Right lung (tissue), 5 donors: ENCODE measurements around the gene BSDC1. TPM values are rescaled to one million over a fixed set of nuclear protein-coding genes. Genes with fewer than 3 reads are reported as not detected.
"Not testable (repeated sequence)": the region's sequence is repeated elsewhere in the genome, so short reads cannot be mapped to it uniquely, and the experiment has no call there.

ENCODE experiments used
- DNase-seq, 2 donors: peaks; one replicate each; pipeline ENCODE4 v3.0.0-alpha.2; 2013
- polyA plus RNA-seq, 5 donors: library from polyadenylated mRNA; unstranded; fragments of 120-200 nt; gene quantifications; one replicate each; pipeline versions ENCODE4 v1.2.1 to v1.2.3, GENCODE V29; 2013; ENCODE audit warnings: inconsistent platforms in 1 of 5, low replicate concordance in 1 of 5; ENCODE audit not compliant: insufficient read length in 5 of 5, insufficient read depth in 1 of 5

BSDC1 gene
- polyA plus RNA-seq, 5 donors: 52.1 to 61.2 (median 57.2) TPM

- DNase-seq: peak in 1 of 2 donors; percentile 72
These were observed 32.4 kb downstream of the BSDC1 start for GRCh38 chr1:32361674-32362473.

- DNase-seq: no peak
These were observed 33.0 kb downstream of the BSDC1 start for GRCh38 chr1:32361308-32361673.

- no peak for DNase-seq
These were observed 35.8 kb downstream of the BSDC1 start for GRCh38 chr1:32358435-32358834.

GRCh38 chr1:32357614-32358013 is 36.6 kb downstream of the BSDC1 start:
- no peak for DNase-seq

- no peak for DNase-seq
These were observed 37.8 kb downstream of the BSDC1 start for GRCh38 chr1:32356478-32356877.

GRCh38 chr1:32355778-32356177 is 38.5 kb downstream of the BSDC1 start:
- not testable (repeated sequence) for DNase-seq

GRCh38 chr1:32353886-32354570 is 40.2 kb downstream of the BSDC1 start:
- peak; percentile 68 to 69 for DNase-seq

GRCh38 chr1:32353431-32353830 is 40.8 kb downstream of the BSDC1 start:
- no peak for DNase-seq

- no peak for DNase-seq
These were observed 41.3 kb downstream of the BSDC1 start for GRCh38 chr1:32352831-32353383.

- no peak for DNase-seq
These were observed 41.9 kb downstream of the BSDC1 start for GRCh38 chr1:32352239-32352745.

GRCh38 chr1:32351399-32352238 is 42.6 kb downstream of the BSDC1 start:
- DNase-seq: peak; percentile 96 to 97

GRCh38 chr1:32350785-32351398 is 43.3 kb downstream of the BSDC1 start:
- DNase-seq: no peak

GRCh38 chr1:32349211-32349708 is 45.0 kb downstream of the BSDC1 start:
- DNase-seq: no peak

GRCh38 chr1:32346532-32347157 is 47.6 kb downstream of the BSDC1 start:
- DNase-seq: no peak

- no peak for DNase-seq
These were observed 48.9 kb downstream of the BSDC1 start for GRCh38 chr1:32345289-32345827.

GRCh38 chr1:32342704-32343103 is 51.5 kb downstream of the BSDC1 start:
- no peak for DNase-seq

- no peak for DNase-seq
These were observed 52.3 kb downstream of the BSDC1 start for GRCh38 chr1:32341971-32342370.

- no peak for DNase-seq
These were observed 53.0 kb downstream of the BSDC1 start for GRCh38 chr1:32341186-32341757.

GRCh38 chr1:32339363-32339978 is 54.8 kb downstream of the BSDC1 start:
- no peak for DNase-seq
